AG09319 (cell line): ENCODE data around the gene ITSN1.

Experiments used
- DNase-seq: peaks from one replicate; pipeline ENCODE4 v3.0.0-alpha.2; 2010; ENCODE audit warnings: low read depth; ENCODE audit errors: extremely low read depth
- CTCF ChIP-seq: IDR thresholded peaks from 2 replicates; pipeline ENCODE4 v1.5.1; 2011; ENCODE audit warnings: low read depth, mild to moderate bottlenecking, inconsistent platforms, low read length, moderate library complexity

ITSN1 gene

GRCh38 chr21:33767960-33768359, 125.7 kb downstream of the ITSN1 start:
- no peak for TF ChIP-seq CTCF
- DNase-seq, result no peak

- no peak for DNase-seq
- no peak for TF ChIP-seq CTCF
Measured at GRCh38 chr21:33769057-33769456, 126.8 kb downstream of the ITSN1 start.

GRCh38 chr21:33770542-33770941, 128.2 kb downstream of the ITSN1 start:
- no peak for DNase-seq
- TF ChIP-seq CTCF, result no peak

GRCh38 chr21:33771976-33772375, 129.7 kb downstream of the ITSN1 start:
- no peak for DNase-seq
- no peak for TF ChIP-seq CTCF

GRCh38 chr21:33774551-33774950, 132.2 kb downstream of the ITSN1 start:
- DNase-seq, result no peak
- no peak for TF ChIP-seq CTCF

- TF ChIP-seq CTCF, result no peak
- no peak for DNase-seq
Measured at GRCh38 chr21:33775100-33775828, 133.0 kb downstream of the ITSN1 start.

- DNase-seq, result no peak
- TF ChIP-seq CTCF, result no peak
Measured at GRCh38 chr21:33780631-33781030, 138.3 kb downstream of the ITSN1 start.
